ENCODE results near the gene PIK3R6. TPM values are rescaled to one million over a fixed set of nuclear protein-coding genes. Genes with fewer than 3 reads are reported as not detected.

PIK3R6 gene
- total RNA-seq, 4 donors from 2014 or later, result 0.30 to 5.1 (median 1.5) TPM

DNA sequence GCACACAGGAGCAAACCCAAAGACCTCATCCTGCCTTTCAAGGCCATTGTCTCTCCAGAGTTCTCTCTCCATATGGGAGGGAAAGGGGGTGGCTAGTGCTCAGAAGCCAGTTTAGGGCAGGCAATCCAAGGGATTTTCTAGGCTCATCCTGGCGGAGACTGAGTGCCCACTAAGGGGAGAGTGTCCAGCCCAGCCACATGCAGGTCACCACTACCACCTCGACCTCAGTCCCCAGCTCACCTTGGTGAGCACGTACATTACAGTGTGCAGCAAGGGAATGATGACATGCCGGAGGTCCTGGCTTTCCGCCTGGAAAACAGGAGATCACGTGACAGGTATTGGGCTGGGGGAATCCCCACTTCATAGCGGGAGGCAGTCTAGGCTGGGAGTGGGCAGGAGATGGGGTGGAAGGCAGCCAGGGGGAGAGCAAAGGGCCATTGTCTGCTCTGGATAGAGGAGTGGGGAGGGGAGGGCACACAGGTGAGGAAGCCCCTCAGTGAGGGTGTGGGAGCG, 29.9 kb downstream of the PIK3R6 start:
- TF ChIP-seq POLR2AphosphoS5 (IDR thresholded peaks at IDR 0.05), result no peak
- peak in 1 of 2 donors; percentile 55 for DNase-seq (ENCODE audit: low spot score in 2 of 2)
- WGBS, result 40% methylated on average over 8 of the region's 8 CpGs
- no peak overlapping the region for H3K27ac ChIP-seq
- H3K36me3 ChIP-seq, result no peaks in the 10 kb centered on the region
- no peak overlapping the region for H3K4me3 ChIP-seq
- no peaks in the 10 kb centered on the region for H3K9me3 ChIP-seq
- H3K27me3 ChIP-seq, result peaks cover 38% of the 10 kb centered on the region
- no peaks in the 10 kb centered on the region for H3K4me1 ChIP-seq

DNA sequence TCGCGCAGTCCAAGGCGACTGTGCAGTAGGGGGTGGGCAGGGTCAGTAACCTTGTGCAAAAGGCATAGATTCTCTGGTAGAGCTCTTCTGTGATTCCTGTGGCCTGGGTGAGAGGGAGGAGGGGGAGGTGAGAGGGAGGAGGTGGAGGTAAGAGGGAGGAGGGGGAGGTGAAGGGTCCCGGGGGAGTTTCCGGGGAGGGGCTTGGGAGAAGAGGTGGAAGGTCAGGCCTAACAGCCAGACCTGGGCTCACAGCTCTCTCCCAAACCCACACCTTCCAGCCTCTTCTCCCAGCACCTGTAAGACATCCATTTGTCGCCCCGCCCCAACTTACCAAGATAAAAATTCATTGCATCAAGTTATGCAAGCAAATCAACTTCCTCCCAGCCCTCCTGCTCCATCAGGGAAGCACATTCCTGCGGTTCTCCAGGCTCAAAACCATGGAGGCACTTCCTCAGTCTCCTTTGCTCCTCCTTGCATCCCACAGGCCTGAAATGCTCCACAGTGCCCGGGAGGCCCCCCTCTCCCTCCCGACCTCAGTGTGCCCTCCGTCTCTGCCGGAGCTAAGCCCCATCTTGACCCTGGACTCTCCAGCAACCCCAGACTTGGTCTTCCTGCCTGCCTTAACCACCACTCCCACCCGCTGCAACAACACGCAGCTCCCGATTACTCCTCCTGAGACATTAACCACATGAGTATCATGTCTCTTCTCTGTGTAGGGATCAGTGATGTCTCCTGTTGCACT, 30.5 kb downstream of the PIK3R6 start:
- H3K4me1 ChIP-seq, result no peaks in the 10 kb centered on the region
- H3K4me3 ChIP-seq, result no peak overlapping the region
- peaks cover 40% of the 10 kb centered on the region for H3K27me3 ChIP-seq
- TF ChIP-seq, protein P1, sequence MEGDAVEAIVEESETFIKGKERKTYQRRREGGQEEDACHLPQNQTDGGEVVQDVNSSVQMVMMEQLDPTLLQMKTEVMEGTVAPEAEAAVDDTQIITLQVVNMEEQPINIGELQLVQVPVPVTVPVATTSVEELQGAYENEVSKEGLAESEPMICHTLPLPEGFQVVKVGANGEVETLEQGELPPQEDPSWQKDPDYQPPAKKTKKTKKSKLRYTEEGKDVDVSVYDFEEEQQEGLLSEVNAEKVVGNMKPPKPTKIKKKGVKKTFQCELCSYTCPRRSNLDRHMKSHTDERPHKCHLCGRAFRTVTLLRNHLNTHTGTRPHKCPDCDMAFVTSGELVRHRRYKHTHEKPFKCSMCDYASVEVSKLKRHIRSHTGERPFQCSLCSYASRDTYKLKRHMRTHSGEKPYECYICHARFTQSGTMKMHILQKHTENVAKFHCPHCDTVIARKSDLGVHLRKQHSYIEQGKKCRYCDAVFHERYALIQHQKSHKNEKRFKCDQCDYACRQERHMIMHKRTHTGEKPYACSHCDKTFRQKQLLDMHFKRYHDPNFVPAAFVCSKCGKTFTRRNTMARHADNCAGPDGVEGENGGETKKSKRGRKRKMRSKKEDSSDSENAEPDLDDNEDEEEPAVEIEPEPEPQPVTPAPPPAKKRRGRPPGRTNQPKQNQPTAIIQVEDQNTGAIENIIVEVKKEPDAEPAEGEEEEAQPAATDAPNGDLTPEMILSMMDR (IDR thresholded peaks at IDR 0.05), result no peak
- TF ChIP-seq EP300 (IDR thresholded peaks at IDR 0.05) (no peak), POLR2AphosphoS5 (IDR thresholded peaks at IDR 0.05) (no peak), POLR2A (IDR thresholded peaks at IDR 0.05) (no peak)
- no peaks in the 10 kb centered on the region for H3K9me3 ChIP-seq
- H3K36me3 ChIP-seq, result no peaks in the 10 kb centered on the region
- peak in 1 of 2 donors; percentile 48 for DNase-seq (ENCODE audit: low spot score in 2 of 2)
- H3K27ac ChIP-seq, result no peak overlapping the region
- 78% methylated on average over 15 of the region's 15 CpGs for WGBS

DNA sequence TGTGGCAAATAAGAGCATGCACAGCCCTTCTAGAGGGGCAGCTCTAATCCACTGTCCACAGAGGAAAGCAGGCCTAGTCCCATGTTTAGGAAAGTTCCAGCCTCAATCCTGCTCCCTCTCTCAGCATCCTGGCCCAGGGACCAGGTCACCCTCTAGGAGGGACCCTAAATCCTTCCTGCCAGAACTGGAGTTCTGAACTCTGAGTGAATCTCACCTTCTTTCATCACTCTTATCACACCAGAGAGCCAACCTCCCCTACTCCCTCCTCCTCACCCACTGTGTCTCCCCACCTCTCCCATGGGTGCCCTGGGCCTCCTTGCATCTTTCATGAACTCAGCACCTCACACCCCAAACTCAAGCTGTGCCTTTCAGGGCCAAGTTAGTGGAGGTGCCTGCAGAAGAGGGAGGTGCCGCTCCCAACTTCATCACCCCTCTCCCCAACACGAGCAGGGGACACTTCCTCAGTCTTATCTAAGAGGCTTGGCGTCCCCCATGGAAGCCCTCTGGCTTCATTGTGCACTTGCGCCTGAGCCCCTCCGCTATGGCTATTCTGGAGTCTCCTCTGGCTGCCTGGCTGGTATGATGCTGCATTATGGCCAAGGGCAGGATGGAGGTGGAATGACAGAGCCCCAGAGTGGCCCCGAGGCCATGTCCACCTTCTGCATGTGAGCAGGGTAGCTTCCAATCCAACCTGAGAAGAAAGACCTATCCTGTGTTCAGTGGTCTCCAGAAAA, 31.7 kb downstream of the PIK3R6 start:
- WGBS, result 89% methylated on average over 6 of the region's 6 CpGs
- H3K9me3 ChIP-seq, result no peaks in the 10 kb centered on the region
- TF ChIP-seq POLR2A (IDR thresholded peaks at IDR 0.05) (no peak), POLR2AphosphoS5 (IDR thresholded peaks at IDR 0.05) (no peak)
- TF ChIP-seq, protein P1 (IDR thresholded peaks at IDR 0.05), result no peak
- H3K36me3 ChIP-seq, result no peaks in the 10 kb centered on the region
- H3K27ac ChIP-seq, result no peak overlapping the region
- H3K4me1 ChIP-seq, result no peaks in the 10 kb centered on the region
- no peak overlapping the region for H3K4me3 ChIP-seq
- no peak for DNase-seq (ENCODE audit: low spot score in 2 of 2)
- peaks cover 40% of the 10 kb centered on the region for H3K27me3 ChIP-seq

DNA sequence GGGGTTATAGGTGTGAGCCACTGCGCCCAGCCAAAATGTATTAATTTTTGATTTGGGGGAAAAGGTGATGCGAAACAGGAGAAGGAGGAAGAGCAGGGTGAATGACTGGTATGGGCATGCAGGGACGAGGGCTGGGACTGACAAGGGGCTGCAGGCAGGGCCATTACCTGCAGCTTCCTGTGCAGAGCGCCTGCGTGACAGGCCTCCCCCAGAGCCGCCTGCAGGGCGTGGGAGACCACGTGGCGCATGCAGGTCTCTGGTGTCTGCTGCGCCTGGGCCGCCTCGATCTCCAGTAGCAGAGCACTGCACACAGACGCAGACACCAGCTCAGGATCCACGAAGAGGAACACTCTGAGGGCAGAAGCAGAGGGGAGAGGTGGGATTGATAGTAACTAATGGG, 32.4 kb downstream of the PIK3R6 start:
- WGBS, result 84% methylated on average over 14 of the region's 14 CpGs
- Histone ChIP-seq H3K4me3 (no peak overlapping the region), H3K9me3 (no peaks in the 10 kb centered on the region), H3K27me3 (peaks cover 45% of the 10 kb centered on the region), H3K27ac (no peak overlapping the region), H3K4me1 (no peaks in the 10 kb centered on the region), H3K36me3 (no peaks in the 10 kb centered on the region)
- TF ChIP-seq, protein P1 (IDR thresholded peaks at IDR 0.05), result no peak
- TF ChIP-seq POLR2A (IDR thresholded peaks at IDR 0.05), result no peak
- TF ChIP-seq POLR2AphosphoS5 (IDR thresholded peaks at IDR 0.05), result no peak
- TF ChIP-seq EP300 (IDR thresholded peaks at IDR 0.05), result no peak
- DNase-seq (ENCODE audit: low spot score in 2 of 2), result peak in 1 of 2 donors; percentile 60

DNA sequence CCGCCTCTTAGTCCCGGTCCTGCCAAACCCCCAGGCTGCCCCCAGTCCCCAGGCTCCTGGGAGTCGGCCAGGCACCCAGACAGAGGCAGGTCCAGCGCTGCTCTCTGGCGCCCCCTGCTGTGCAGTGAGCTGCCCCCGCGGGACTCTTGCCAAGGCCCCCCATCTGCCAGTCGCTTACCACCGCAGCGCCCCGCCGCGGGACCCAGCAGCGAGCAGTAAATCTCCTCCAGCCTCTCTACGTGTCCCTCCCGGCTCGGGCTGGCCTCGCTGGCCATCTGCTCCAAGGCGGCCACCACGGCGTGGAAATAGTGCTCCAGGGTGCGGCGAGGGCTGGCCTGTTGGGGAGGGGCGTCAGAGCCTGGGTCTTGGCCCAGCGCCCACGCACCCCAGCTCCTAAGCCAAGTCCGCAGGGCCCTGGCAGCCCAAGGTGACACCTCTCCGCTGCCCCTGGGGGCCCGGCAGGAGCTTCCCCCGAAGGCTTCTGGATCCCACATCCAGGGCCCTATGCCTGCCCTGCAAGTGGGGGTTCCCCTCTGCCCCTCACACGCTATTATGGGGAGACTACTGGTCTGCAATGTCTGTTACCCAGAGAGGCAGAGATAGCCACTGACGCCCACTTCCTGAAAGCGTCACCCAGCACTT, 34.6 kb downstream of the PIK3R6 start:
- TF ChIP-seq POLR2A (IDR thresholded peaks at IDR 0.05), result no peak
- no peak for TF ChIP-seq EP300 (IDR thresholded peaks at IDR 0.05)
- TF ChIP-seq, protein P1 (IDR thresholded peaks at IDR 0.05), result peak in 1 of 2 donors; percentile 24
- no peak for TF ChIP-seq POLR2AphosphoS5 (IDR thresholded peaks at IDR 0.05)
- no peaks in the 10 kb centered on the region for H3K9me3 ChIP-seq
- no peak overlapping the region for H3K4me3 ChIP-seq
- DNase-seq (ENCODE audit: low spot score in 2 of 2), result peak in 1 of 2 donors; percentile 70
- H3K36me3 ChIP-seq, result no peaks in the 10 kb centered on the region
- WGBS, result 20% methylated on average over 3 of the region's 33 CpGs
- H3K27me3 ChIP-seq, result peaks cover 57% of the 10 kb centered on the region
- H3K27ac ChIP-seq, result no peak overlapping the region
- H3K4me1 ChIP-seq, result no peaks in the 10 kb centered on the region
